ENCODE data around the gene PLCB2.

Gene PLCB2

DNA sequence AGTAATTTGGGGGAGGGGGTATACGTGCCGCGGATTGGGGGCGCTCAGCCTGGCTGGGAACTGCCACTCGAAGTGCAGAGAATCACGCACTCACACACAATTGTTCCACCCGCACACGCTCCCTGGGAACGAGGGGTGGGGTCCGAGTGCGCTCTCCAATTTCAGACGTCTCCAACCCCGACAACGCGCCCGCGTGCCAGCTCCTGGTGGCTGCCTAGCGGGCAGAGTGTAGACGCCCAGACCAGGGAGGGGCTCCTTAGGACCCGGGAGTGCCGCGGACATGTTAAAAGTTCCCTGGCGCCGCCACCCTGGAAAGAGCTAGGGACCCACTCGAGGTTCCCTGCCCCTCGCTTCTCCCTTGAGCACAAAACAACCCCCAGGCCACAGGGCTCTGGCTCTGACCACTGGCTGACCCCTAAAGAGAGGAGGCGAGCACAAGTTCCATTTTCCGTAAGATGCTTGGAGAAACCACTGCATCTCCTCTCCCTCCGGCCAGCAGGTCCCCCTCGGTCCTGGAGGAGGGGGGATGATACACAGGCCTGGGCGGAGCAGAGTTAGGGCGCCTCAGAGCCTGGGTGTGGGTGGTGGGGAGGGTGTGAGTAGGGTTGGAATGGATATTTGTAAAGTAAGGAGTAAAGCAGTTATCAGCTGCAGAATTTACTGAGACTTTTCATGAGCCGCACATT is 24.0 kb downstream of the PLCB2 start:
- DNase-seq: no peak

DNA sequence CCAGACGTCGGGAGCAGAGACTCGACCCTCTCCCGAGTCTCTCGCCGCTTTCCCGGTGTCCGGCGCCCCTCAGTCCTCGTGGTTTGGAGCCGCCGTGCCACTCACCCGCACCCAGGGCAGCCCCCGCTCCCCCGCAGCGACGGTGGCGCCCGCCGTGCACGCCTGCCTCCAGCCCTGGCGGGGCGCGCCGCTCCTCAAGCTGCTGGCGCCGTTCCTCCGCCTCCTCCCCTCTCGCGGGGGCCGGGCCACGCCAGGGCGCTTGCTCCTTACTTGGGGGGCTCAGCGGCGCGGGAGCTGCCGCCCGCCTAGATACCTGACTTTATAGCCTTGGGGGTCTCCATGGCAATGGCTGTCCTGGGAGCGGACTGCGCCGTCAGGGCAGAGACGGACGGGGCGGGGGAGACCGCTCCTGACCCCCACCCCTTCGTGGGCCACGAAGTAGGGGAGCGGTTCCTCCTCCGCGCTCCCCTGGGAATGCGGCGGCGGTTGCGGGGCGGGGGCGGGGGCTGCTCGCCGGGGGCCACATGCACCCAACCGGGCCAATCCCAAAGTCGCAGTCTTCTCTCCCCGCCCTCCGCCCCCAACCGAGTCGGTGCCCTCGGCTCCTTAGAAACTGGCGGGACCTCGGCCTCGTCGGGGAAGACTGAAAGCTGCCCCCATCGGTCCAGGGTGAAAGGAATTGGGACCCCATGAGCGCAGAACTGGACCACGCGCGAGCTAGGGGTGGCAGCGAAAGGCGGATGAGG is 24.7 kb downstream of the PLCB2 start, which contains the start of gene ANKRD63:
Gene ANKRD63 (minus strand): TSS at position 196 of the 746 bp plus-strand sequence. CDS start 478 bp downstream, outside the sequence.
- peak; percentile 71 for DNase-seq

GRCh38 chr15:40282147-40282868 is 25.4 kb downstream of the PLCB2 start:
- peak; percentile 71 for DNase-seq

DNA sequence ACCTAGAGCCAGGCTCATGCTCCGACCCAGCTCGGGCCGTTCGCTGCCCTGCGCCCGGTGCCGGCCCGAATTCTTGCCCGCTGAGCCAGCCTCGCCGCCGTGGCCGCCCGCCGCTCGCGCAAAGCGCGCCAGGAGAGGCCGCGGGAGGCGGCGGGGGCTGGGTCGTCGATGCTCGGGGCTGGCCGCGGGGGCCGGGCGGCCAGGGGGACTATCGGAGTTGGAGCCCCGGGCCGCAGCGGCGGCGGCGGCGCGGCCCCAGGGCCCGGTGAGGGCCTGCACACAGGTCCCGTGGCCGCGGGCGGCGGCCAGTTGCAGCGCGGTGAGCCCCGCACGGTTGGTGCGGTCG is 26.0 kb downstream of the PLCB2 start:
- DNase-seq: no peak

DNA sequence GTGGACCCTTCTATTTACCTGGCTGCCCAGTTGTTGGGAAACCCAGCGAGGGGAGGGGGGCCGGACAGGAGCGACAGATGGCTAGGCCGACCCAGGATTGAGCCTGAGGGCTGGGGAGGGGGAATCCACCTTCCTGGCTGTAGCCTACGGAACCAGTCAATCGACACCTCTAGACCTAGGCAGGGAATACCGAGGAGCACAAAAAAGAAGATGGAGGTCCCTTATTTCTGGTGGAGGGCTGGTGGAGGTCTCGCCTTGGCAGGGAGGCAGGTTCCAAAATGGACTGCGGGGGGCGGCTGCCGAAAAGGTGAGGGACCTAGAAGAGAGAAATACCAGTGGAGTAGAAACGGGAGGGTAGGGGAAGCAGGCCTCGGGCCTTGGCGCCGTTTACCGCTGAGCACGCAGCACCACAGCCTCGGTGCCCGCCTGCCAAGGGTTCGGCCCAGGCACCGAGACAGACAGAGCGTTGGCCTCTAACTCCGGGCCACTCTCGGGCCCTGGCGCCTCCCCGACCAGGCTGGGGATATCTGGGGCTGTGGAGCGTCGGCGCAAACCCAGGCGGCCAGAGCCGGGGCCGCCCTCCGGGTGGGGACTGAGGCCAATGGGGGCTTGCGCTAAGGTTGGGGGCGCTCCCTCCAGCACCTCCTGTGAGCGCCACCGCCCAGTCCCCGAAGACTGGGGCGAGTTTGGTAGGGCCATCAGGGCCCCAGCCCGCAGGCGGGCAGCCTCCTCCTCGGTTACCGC is 26.5 kb downstream of the PLCB2 start:
- DNase-seq: no peak

GRCh38 chr15:40280260-40281056 is 27.3 kb downstream of the PLCB2 start:
- DNase-seq: no peak

DNA sequence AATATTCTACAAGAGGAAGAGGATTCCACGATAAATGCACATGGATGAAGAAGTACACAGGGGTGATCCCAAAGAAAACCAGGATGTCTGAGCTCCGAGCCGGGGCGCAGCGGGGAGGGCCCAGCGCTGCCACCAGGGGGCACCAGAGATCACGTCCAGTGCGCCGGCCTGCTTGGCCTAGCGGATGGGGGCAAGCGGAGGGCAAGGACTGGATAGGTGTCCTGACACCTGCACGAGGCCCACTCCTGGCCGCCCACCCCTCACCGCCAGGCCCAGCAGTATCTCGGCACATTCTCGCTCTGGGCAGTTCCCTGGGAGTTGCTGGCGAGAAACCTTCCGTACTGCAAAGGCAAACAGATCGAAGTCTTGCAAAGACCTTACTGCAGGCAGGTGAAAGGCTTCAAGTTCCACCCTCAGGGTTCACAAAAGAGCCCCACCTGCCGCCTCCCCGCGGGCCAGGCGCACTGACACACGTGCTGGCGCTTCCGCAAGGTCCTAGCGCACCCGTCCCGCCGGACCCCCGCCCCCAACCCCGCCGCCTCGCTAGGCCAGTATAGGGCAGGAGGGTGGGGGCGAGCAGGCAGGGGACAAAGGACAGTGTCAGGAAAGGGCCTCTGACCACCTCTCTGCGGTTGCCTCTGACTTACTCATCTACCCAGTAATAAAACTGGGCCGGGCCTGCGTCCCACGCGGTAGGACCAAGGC is 28.1 kb downstream of the PLCB2 start:
- peak; percentile 76 for DNase-seq

DNA sequence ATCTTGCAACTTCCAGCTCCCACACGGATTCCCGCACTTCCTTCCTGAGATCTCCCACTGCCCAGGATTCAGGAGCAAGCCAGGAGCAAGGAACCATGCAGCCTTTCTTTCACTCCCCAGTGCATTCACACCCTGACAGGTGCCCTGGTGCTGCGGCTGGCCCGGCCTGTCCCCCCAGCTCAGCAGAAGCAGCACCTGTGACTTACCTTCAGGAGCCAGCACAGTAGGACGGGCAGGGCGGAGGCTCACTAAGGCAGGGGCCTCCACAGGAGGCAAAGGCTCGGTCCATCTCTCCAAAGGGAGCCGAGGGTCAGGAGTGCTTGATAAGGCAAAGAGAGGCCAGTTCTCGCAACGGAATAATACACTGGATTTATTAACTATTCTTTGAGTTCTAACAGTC is 29.7 kb downstream of the PLCB2 start:
- DNase-seq: no peak

DNA sequence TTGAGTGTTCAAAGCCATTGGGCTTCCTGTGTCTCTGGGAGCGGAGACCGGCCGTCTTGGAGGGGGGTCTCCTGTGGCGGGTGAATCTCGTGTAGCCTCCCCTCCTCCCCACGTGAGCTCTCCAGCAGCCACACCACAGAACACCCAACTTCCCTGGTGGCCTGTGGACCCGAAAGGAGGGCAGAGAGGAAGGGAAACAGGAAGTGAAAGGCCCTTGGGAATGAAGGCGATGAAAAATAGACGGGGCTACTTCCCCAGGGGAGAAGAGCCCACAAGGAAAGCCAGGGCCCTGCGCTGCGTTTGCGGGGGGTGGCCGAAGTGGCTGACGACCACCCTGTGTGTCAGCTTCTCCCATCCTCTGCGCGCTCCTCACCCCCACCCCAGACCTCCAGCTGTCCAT is 30.3 kb downstream of the PLCB2 start:
- DNase-seq: no peak

GRCh38 chr15:40276927-40277326 is 30.8 kb downstream of the PLCB2 start:
- no peak for DNase-seq

- no peak for DNase-seq
These were observed 31.8 kb downstream of the PLCB2 start for GRCh38 chr15:40275954-40276353.

GRCh38 chr15:40275523-40275922 is 32.2 kb downstream of the PLCB2 start:
- no peak for DNase-seq

DNA sequence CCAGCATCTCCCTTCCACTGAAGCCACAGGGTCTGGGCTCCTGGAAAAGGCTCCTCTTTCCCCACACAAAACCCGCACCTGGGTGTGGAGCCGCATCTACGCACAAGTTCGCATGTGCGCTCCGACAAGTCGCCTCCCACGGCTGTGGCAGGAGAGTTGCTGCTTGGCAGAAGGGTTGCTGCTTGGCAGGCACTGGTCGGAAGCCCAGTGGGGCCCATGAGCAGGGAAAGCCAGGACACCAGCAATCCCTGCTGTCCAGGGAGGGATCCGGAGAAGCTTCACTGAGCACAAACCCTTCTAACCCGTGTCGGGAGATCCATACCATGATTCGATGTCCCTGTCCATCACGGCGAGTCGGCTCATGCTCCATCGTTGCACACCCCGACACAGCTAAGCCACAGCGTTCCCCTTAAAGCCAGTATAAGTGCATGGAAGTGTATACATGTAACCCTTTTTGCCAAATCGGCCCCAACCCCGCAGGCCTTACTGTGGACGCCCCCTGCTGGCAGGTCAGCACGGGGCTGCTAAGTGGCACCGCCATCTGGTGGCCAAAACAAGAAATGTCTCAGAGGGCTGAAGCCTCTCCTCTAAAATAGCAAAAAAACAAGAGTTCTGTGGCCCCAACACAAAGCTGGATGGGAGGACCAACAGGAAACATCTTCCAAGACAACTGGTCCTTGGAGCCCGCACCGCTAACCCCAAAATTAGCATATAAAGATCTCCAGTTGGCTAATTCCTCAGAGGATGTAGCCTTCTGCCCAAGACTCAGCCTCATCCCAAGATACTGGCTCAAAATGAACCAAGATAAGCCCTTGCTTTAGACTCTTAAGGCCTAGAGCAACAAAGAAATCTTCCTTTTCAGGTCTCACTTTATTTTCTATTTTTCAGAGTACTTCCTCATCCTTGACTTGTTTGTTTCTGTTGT is 33.1 kb downstream of the PLCB2 start:
- DNase-seq: peak; percentile 93

GRCh38 chr15:40273428-40273827 is 34.3 kb downstream of the PLCB2 start:
- DNase-seq: no peak

DNA sequence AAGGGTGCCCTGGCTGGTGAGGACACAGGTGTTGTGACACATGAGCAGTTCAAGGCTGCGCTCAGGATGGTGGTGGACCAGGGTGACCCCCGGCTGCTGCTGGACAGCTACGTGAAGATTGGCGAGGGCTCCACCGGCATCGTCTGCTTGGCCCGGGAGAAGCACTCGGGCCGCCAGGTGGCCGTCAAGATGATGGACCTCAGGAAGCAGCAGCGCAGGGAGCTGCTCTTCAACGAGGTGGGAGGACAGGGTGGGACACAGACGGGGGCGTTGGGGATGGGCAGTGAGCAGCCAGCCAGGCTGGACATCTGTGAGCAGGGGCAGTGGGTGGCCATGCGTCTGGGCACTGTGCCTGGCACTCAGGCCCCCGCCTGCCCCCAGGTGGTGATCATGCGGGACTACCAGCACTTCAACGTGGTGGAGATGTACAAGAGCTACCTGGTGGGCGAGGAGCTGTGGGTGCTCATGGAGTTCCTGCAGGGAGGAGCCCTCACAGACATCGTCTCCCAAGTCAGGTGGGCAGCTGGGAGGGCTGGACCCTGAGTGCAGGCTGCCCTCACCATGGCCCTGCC is 35.2 kb downstream of the PLCB2 start:
- peak; percentile 56 for DNase-seq

DNA sequence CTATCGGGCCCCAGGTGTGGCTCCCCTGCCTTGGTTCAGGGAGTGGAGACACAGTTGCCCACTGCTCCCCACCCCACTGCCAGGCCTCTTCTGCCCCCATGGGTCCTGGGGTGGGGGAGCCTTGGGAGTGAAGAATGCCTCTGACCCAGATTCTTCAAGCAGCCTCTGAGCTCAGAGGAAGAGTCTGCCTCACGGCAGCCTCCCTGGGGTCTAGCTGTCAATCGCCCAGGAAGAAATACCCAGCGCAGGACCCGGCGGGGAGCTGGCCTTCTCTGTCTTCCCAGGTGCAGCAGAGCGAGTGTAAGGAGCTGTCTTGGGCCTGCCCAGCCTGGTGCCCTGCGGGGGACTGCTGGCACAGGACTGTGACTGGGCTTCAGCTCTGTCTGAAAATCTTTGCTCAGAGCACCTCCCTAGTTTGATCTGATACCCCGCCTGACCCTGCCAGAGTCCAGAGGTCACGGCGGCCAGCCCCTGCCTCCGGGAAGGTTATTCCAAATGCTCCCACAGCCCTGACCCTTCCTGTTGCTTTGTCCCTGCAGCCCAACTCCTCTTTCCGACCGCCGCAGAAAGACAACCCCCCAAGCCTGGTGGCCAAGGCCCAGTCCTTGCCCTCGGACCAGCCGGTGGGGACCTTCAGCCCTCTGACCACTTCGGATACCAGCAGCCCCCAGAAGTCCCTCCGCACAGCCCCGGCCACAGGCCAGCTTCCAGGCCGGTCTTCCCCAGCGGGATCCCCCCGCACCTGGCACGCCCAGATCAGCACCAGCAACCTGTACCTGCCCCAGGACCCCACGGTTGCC is 35.9 kb downstream of the PLCB2 start:
- DNase-seq: no peak

- DNase-seq: no peak
These were observed 37.3 kb downstream of the PLCB2 start for GRCh38 chr15:40270246-40270995.

- DNase-seq: no peak
These were observed 38.1 kb downstream of the PLCB2 start for GRCh38 chr15:40269604-40270003.
